Neural cell (in vitro differentiated cells): Measurements from ENCODE around the gene PNRC2. TPM values are rescaled to one million over a fixed set of nuclear protein-coding genes. Genes with fewer than 3 reads are reported as not detected.

ENCODE experiments used
- H2AFZ ChIP-seq: fragments of 200-600, 300-800 bp; sonication (generic), shearing (Covaris generic); 2 replicates; pipeline ENCODE4 v1.6.0; 2014; ENCODE audit warnings: low read depth, mild to moderate bottlenecking, antibody characterized with exemption, low read length, moderate library complexity
- H3F3A ChIP-seq: fragments of 200-600 bp; shearing (Covaris generic); 2 replicates; pipeline ENCODE4 v1.6.1; 2016; ENCODE audit warnings: mild to moderate bottlenecking, moderate library complexity, mixed read lengths, antibody characterized with exemption, low read length; ENCODE audit not compliant: insufficient read depth, poor library complexity, severe bottlenecking
- H3K27ac ChIP-seq: fragments of 200-600, 300-800 bp; sonication (generic), shearing (Covaris generic); 2 replicates; pipeline ENCODE4 v1.5.1; 2014; ENCODE audit warnings: mild to moderate bottlenecking, low read length, moderate library complexity
- H3K27me3 ChIP-seq: fragments of 300-800, 200-600 bp; sonication (generic), shearing (Covaris generic); 2 replicates; pipeline ENCODE4 v1.6.0; 2014; ENCODE audit warnings: mild to moderate bottlenecking, low read depth, low read length, moderate library complexity; ENCODE audit not compliant: insufficient read depth
- H3K36me3 ChIP-seq: fragments of 300-800, 200-600 bp; sonication (generic), shearing (Covaris generic); 2 replicates; pipeline ENCODE4 v1.5.1; 2014; ENCODE audit warnings: mild to moderate bottlenecking, antibody characterized with exemption, low read length, moderate library complexity; ENCODE audit not compliant: insufficient read depth
- H3K4me2 ChIP-seq: fragments of 300-800, 200-600 bp; sonication (generic), shearing (Covaris generic); 2 replicates; pipeline ENCODE4 v1.6.0; 2014; ENCODE audit warnings: mild to moderate bottlenecking, low read length
- H3K4me3 ChIP-seq: fragments of 300-800, 200-600 bp; sonication (generic), shearing (Covaris generic); 2 replicates; pipeline ENCODE4 v1.5.1; 2014; ENCODE audit warnings: mild to moderate bottlenecking, low read length, moderate library complexity
- H3K79me2 ChIP-seq: fragments of 200-600 bp; shearing (Covaris generic); replicated peaks from 2 replicates; pipeline ENCODE4 v1.6.0; 2014; ENCODE audit warnings: mild to moderate bottlenecking, low read length, moderate library complexity; ENCODE audit not compliant: insufficient read depth
- H3K9ac ChIP-seq: fragments of 300-800, 200-600 bp; sonication (generic), shearing (Covaris generic); 2 replicates; pipeline ENCODE4 v1.6.1; 2016; ENCODE audit warnings: mild to moderate bottlenecking, low read length, mixed read lengths
- H3K9me2 ChIP-seq: fragments of 200-600 bp; shearing (Covaris generic); 2 replicates; pipeline ENCODE4 v1.6.1; 2016; ENCODE audit warnings: mild to moderate bottlenecking, low read length, mixed read lengths; ENCODE audit not compliant: insufficient read depth
- H3K9me3 ChIP-seq: fragments of 200-600, 300-800 bp; sonication (generic), shearing (Covaris generic); 2 replicates; pipeline ENCODE4 v1.6.1; 2016; ENCODE audit warnings: mild to moderate bottlenecking, mixed run types, low read length, moderate library complexity, mixed read lengths
- H4K20me1 ChIP-seq: fragments of 200-600 bp; shearing (Covaris generic); 2 replicates; pipeline ENCODE4 v1.6.1; 2016; ENCODE audit warnings: mild to moderate bottlenecking, mixed run types; ENCODE audit not compliant: insufficient read depth
- CTCF ChIP-seq: fragments of 450-650 bp; IDR thresholded peaks from 2 replicates; pipeline ENCODE4 v1.5.1; 2014; ENCODE audit warnings: antibody characterized with exemption, mild to moderate bottlenecking, moderate library complexity; ENCODE audit not compliant: poor library complexity, severe bottlenecking
- EP300 ChIP-seq: fragments of 450-650 bp; conservative IDR thresholded peaks from 2 replicates; pipeline ENCODE4 v1.6.1; 2014; ENCODE audit warnings: antibody characterized with exemption, mild to moderate bottlenecking, moderate library complexity; ENCODE audit not compliant: poor library complexity, severe bottlenecking
- EZH2 ChIP-seq: fragments of 200-600, 300-800 bp; shearing (Covaris generic), sonication (generic); IDR thresholded peaks from 2 replicates; pipeline ENCODE4 v1.6.1; 2014; ENCODE audit warnings: antibody characterized with exemption, low read length, borderline replicate concordance, mild to moderate bottlenecking; ENCODE audit not compliant: insufficient read depth, poor library complexity, severe bottlenecking
- MXI1 ChIP-seq: fragments of 450-650 bp; conservative IDR thresholded peaks from 2 replicates; pipeline ENCODE4 v1.6.1; 2014; ENCODE audit warnings: antibody characterized with exemption, mild to moderate bottlenecking; ENCODE audit not compliant: poor library complexity, severe bottlenecking
- POLR2AphosphoS5 ChIP-seq: IDR thresholded peaks from 2 replicates; pipeline ENCODE4 v1.6.1; 2012
- RAD21 ChIP-seq: fragments of 450-650 bp; conservative IDR thresholded peaks from 2 replicates; pipeline ENCODE4 v1.6.1; 2014; ENCODE audit warnings: antibody characterized with exemption, mild to moderate bottlenecking, moderate library complexity
- REST ChIP-seq: IDR thresholded peaks from 2 replicates; pipeline ENCODE4 v1.6.1; 2012; ENCODE audit warnings: borderline replicate concordance
- SMC3 ChIP-seq: fragments of 450-650 bp; conservative IDR thresholded peaks from 2 replicates; pipeline ENCODE4 v1.6.1; 2014; ENCODE audit warnings: antibody characterized with exemption, mild to moderate bottlenecking, moderate library complexity; ENCODE audit not compliant: poor library complexity
- TAF1 ChIP-seq: IDR thresholded peaks from 2 replicates; pipeline ENCODE4 v1.6.1; 2012; ENCODE audit warnings: low read depth
- polyA plus RNA-seq: library from polyadenylated mRNA; depleted of rRNA; stranded (reverse); fragments of >200 nt; gene quantifications from 2 replicates; pipeline ENCODE4 v1.2.3, GENCODE V29; 2014

PNRC2 gene
- polyA plus RNA-seq, 1 donor from 2014 or later: 97.1 TPM

DNA sequence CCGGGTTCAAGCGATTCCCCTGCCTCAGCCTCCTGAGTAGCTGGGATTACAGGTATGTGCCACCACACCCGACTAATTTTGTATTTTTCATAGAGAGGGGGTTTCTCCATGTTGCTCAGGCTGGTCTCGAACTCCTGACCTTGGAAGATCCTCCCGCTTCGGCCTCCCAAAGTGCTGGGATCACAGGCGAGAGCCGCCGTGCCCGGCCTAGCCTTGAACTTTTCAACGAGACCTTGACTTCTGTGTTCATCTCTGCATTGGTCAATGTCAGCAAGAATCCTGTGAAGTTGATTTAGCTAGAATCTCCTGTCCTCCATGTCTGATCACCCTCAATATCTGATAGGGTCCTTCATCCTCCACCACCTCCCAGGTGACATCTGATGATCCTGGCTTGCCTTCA is 35.0 kb upstream of the PNRC2 start:
- Histone ChIP-seq H3K36me3 (no peaks in the 10 kb centered on the region), H3K9me2 (no peaks in the 10 kb centered on the region), H3K9me3 (no peaks in the 10 kb centered on the region), H3K79me2 (no peaks in the 10 kb centered on the region), H3K27me3 (no peaks in the 10 kb centered on the region), H3K4me2 (no peak overlapping the region), H3K4me3 (no peak overlapping the region), H2AFZ (no peak overlapping the region), H3F3A (no peaks in the 10 kb centered on the region), H4K20me1 (no peaks in the 10 kb centered on the region), H3K27ac (no peak overlapping the region), H3K9ac (no peak overlapping the region)
- TF ChIP-seq TAF1 (no peak), REST (no peak)

GRCh38 chr1:23925279-23925678 is 34.3 kb upstream of the PNRC2 start:
- no peaks in the 10 kb centered on the region for H3K79me2 ChIP-seq
- H3K4me2 ChIP-seq: no peak overlapping the region
- H3K27ac ChIP-seq: no peak overlapping the region
- H3K9me2 ChIP-seq: no peaks in the 10 kb centered on the region
- H3F3A ChIP-seq: no peaks in the 10 kb centered on the region
- H3K9me3 ChIP-seq: no peaks in the 10 kb centered on the region
- H3K4me3 ChIP-seq: no peak overlapping the region
- H3K27me3 ChIP-seq: no peaks in the 10 kb centered on the region
- no peak overlapping the region for H2AFZ ChIP-seq
- no peaks in the 10 kb centered on the region for H3K36me3 ChIP-seq
- TF ChIP-seq POLR2AphosphoS5 (no peak), SMC3 (no peak), EP300 (no peak), EZH2 (no peak), TAF1 (no peak), MXI1 (no peak), REST (no peak), RAD21 (no peak), CTCF (no peak)
- H4K20me1 ChIP-seq: no peaks in the 10 kb centered on the region
- H3K9ac ChIP-seq: no peak overlapping the region
